MM.1S (cell line): ENCODE measurements around the gene SDK1.

Experiments
- DNase-seq: peaks from one replicate; pipeline ENCODE4 v3.0.0-alpha.2; 2015
- H2AFZ ChIP-seq: fragments of 300-600 bp; sonication (generic); 2 replicates; pipeline ENCODE4 v1.6.0; 2016; ENCODE audit warnings: antibody characterized with exemption, low read length
- H3F3A ChIP-seq: fragments of 300-600 bp; sonication (generic); 2 replicates; pipeline ENCODE4 v1.6.1; 2016; ENCODE audit warnings: mild to moderate bottlenecking, antibody characterized with exemption, low read length, moderate library complexity, mixed read lengths; ENCODE audit not compliant: insufficient read depth
- H3K27ac ChIP-seq: fragments of 300-600 bp; sonication (generic); 2 replicates; pipeline ENCODE4 v1.5.1; 2016; ENCODE audit warnings: mild to moderate bottlenecking, low read length
- H3K27me3 ChIP-seq: fragments of 300-600 bp; sonication (generic); replicated peaks from 2 replicates; pipeline ENCODE4 v1.6.0; 2016; ENCODE audit warnings: low read length; ENCODE audit not compliant: insufficient read depth
- H3K36me3 ChIP-seq: fragments of 300-600 bp; sonication (generic); replicated peaks from 2 replicates; pipeline ENCODE4 v1.6.1; 2016; ENCODE audit warnings: mild to moderate bottlenecking, low read length, mixed read lengths; ENCODE audit not compliant: insufficient read depth
- H3K4me1 ChIP-seq: fragments of 300-600 bp; sonication (generic); 2 replicates; pipeline ENCODE4 v1.6.1; 2016; ENCODE audit warnings: low read length, mixed read lengths
- H3K4me2 ChIP-seq: fragments of 300-600 bp; sonication (generic); 2 replicates; pipeline ENCODE4 v1.6.0; 2016; ENCODE audit warnings: low read depth, low read length
- H3K4me3 ChIP-seq: fragments of 300-600 bp; sonication (generic); 2 replicates; pipeline ENCODE4 v1.5.1; 2016; ENCODE audit warnings: low read length, mixed read lengths
- H3K79me2 ChIP-seq: fragments of 300-600 bp; sonication (generic); 2 replicates; pipeline ENCODE4 v1.6.1; 2016; ENCODE audit warnings: mixed run types, low read length, mixed read lengths
- H3K9ac ChIP-seq: fragments of 300-600 bp; sonication (generic); 2 replicates; pipeline ENCODE4 v1.6.1; 2016; ENCODE audit warnings: low read length, mixed read lengths
- H3K9me2 ChIP-seq: fragments of 300-600 bp; sonication (generic); replicated peaks from 2 replicates; pipeline ENCODE4 v1.6.1; 2016; ENCODE audit warnings: mild to moderate bottlenecking, low read length, mixed read lengths; ENCODE audit not compliant: insufficient read depth
- H3K9me3 ChIP-seq: fragments of 300-600 bp; sonication (generic); replicated peaks from 2 replicates; pipeline ENCODE4 v1.6.1; 2016; ENCODE audit warnings: mild to moderate bottlenecking, low read length, mixed read lengths; ENCODE audit not compliant: insufficient read depth
- H4K20me1 ChIP-seq: fragments of 300-600 bp; sonication (generic); 2 replicates; pipeline ENCODE4 v1.6.1; 2016; ENCODE audit warnings: mild to moderate bottlenecking, low read length, moderate library complexity, mixed read lengths; ENCODE audit not compliant: insufficient read depth
- CTCF ChIP-seq: fragments of 300-600 bp; sonication (generic); IDR thresholded peaks from 2 replicates; pipeline ENCODE4 v1.5.1; 2016; ENCODE audit warnings: antibody characterized with exemption, low read length, mixed read lengths
- EZH2 ChIP-seq: fragments of 300-600 bp; sonication (generic); optimal IDR thresholded peaks from 2 replicates; pipeline ENCODE3; 2017; ENCODE audit warnings: low read depth, mild to moderate bottlenecking, antibody characterized with exemption, low read length, mixed read lengths
- EZH2phosphoT487 ChIP-seq: fragments of 300-600 bp; sonication (generic); IDR thresholded peaks from 2 replicates; pipeline ENCODE4 v1.6.1; 2018; ENCODE audit warnings: antibody characterized with exemption, low read length

The SDK1 gene

GRCh38 chr7:3591944-3592343 lies 290.9 kb downstream of the SDK1 start:
- Histone ChIP-seq H3K9ac (no peak overlapping the region), H4K20me1 (no peaks in the 10 kb centered on the region), H3K4me2 (no peak overlapping the region), H3K36me3 (no peaks in the 10 kb centered on the region), H3K4me3 (no peak overlapping the region), H3K4me1 (no peaks in the 10 kb centered on the region), H2AFZ (no peak overlapping the region), H3K27ac (no peak overlapping the region), H3K79me2 (no peaks in the 10 kb centered on the region), H3K27me3 (no peaks in the 10 kb centered on the region), H3K9me3 (no peaks in the 10 kb centered on the region), H3F3A (no peaks in the 10 kb centered on the region), H3K9me2 (no peaks in the 10 kb centered on the region)
- no peak for TF ChIP-seq EZH2phosphoT487
- no peak for DNase-seq

DNA sequence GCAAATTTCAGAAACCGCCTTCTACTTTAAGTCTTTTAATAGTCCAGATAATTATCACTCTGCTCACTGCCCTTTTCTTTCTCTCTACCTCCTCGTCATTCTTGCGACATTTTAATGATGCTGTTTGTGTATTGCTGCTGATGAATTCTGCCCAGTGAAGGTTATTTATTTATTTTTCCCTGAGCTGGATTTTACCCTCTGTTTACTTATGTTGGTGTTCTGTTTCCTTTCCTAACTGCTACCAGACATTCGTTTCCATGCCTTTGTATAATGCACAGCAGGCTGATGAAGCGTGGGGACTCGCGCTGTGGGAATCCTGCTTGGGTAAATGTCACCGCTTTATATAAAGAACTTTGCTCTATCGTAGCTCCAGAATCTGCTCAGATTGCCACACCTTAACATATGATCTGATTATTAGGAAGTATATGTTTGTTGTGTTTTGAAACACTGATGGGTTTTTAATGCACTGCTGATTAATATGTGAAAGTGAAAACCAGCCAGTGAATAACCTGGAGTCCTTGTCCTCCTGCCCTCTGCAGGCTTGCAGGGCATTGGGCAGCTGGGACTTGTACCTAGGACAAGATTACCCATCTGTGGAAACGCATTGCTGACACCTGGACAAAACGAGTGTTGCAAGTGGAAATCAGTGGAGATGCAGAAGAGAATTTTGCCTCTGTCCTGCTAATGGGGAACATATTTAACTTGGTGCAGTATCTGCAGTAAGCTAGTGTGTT lies 291.5 kb downstream of the SDK1 start:
- Histone ChIP-seq H3K9ac (no peak overlapping the region), H3K4me2 (no peak overlapping the region), H3F3A (no peaks in the 10 kb centered on the region), H3K9me2 (no peaks in the 10 kb centered on the region), H3K4me1 (no peaks in the 10 kb centered on the region), H2AFZ (no peak overlapping the region), H3K4me3 (no peak overlapping the region), H3K9me3 (no peaks in the 10 kb centered on the region), H3K27ac (no peak overlapping the region), H3K27me3 (no peaks in the 10 kb centered on the region), H4K20me1 (no peaks in the 10 kb centered on the region), H3K36me3 (no peaks in the 10 kb centered on the region), H3K79me2 (no peaks in the 10 kb centered on the region)
- DNase-seq, result no peak
- TF ChIP-seq EZH2 (no peak), EZH2phosphoT487 (no peak)

GRCh38 chr7:3594901-3595300 lies 293.8 kb downstream of the SDK1 start:
- Histone ChIP-seq H3K4me3 (no peak overlapping the region), H3K27ac (no peak overlapping the region), H3K4me2 (no peak overlapping the region), H3K4me1 (no peaks in the 10 kb centered on the region), H3K9ac (no peak overlapping the region), H3F3A (no peaks in the 10 kb centered on the region), H3K9me3 (no peaks in the 10 kb centered on the region), H4K20me1 (no peaks in the 10 kb centered on the region), H3K36me3 (no peaks in the 10 kb centered on the region), H3K9me2 (no peaks in the 10 kb centered on the region), H2AFZ (no peak overlapping the region), H3K79me2 (no peaks in the 10 kb centered on the region), H3K27me3 (no peaks in the 10 kb centered on the region)
- TF ChIP-seq CTCF (no peak), EZH2 (no peak), EZH2phosphoT487 (no peak)
- no peak for DNase-seq

- Histone ChIP-seq H3F3A (no peaks in the 10 kb centered on the region), H3K9me2 (no peaks in the 10 kb centered on the region), H3K27ac (no peak overlapping the region), H3K9ac (no peak overlapping the region), H3K36me3 (no peaks in the 10 kb centered on the region), H4K20me1 (no peaks in the 10 kb centered on the region), H3K4me2 (no peak overlapping the region), H3K4me1 (no peaks in the 10 kb centered on the region), H3K79me2 (no peaks in the 10 kb centered on the region), H3K9me3 (no peaks in the 10 kb centered on the region), H3K27me3 (no peaks in the 10 kb centered on the region), H3K4me3 (no peak overlapping the region), H2AFZ (no peak overlapping the region)
- TF ChIP-seq EZH2phosphoT487 (no peak), EZH2 (no peak), CTCF (no peak)
- no peak for DNase-seq
Observed at GRCh38 chr7:3598854-3599253, 297.8 kb downstream of the SDK1 start.
